Calu3 (cell line): ENCODE results near the gene ALG9. TPM values are rescaled to one million over a fixed set of nuclear protein-coding genes. Genes with fewer than 3 reads are reported as not detected.

Source experiments
- BruUV-seq: library from RNA; stranded (reverse); fragments of 400-500 nt; replicated peaks from 2 replicates; lab custom pipeline; 2021; lab: Mats Ljungman, UMichigan
- CTCF ChIA-PET: fragments of 300-600 bp; sonication (Branson Sonifier 250); formaldehyde crosslinking; loops from one replicate; lab custom pipeline; 2022; ENCODE audit warnings: antibody characterized with exemption; lab: Charles Lee
- DNase-seq: peaks from one replicate; pipeline ENCODE4 v3.0.0; 2022
- H3K27ac Mint-ChIP-seq: one replicate; pipeline ENCODE4 v1.8.0; 2022; ENCODE audit warnings: mixed read lengths; ENCODE audit not compliant: unreplicated experiment
- H3K27me3 Mint-ChIP-seq: one replicate; pipeline ENCODE4 v1.8.0; 2022; ENCODE audit warnings: mixed read lengths; ENCODE audit not compliant: unreplicated experiment
- H3K36me3 Mint-ChIP-seq: one replicate; pipeline ENCODE4 v1.8.0; 2022; ENCODE audit warnings: mild to moderate bottlenecking, moderate library complexity, mixed read lengths; ENCODE audit not compliant: insufficient read depth, unreplicated experiment
- H3K4me1 Mint-ChIP-seq: one replicate; pipeline ENCODE4 v1.8.0; 2022; ENCODE audit warnings: mild to moderate bottlenecking, low read depth, mixed read lengths; ENCODE audit not compliant: unreplicated experiment
- H3K4me3 Mint-ChIP-seq: one replicate; pipeline ENCODE4 v1.8.0; 2022; ENCODE audit warnings: mild to moderate bottlenecking, low read depth, moderate library complexity, mixed read lengths; ENCODE audit not compliant: unreplicated experiment
- H3K9me3 Mint-ChIP-seq: one replicate; pipeline ENCODE4 v1.8.0; 2022; ENCODE audit warnings: low read depth, mixed read lengths; ENCODE audit not compliant: unreplicated experiment
- intact Hi-C: fragments of 100-400 bp; cut with micrococcal nuclease; formaldehyde crosslinking; loops from one replicate; pipeline ENCODE4 v1.10.0; 2022; ENCODE audit not compliant: unreplicated experiment
- total RNA-seq: library from RNA; stranded (reverse); gene quantifications from 2 replicates; pipeline ENCODE4 v1.2.3, GENCODE V29; 2022
- TF ChIP-seq, protein P1 (sequence below): fragments of 200-600 bp; IDR thresholded peaks from one replicate; pipeline ENCODE4 v1.8.0; 2022; ENCODE audit warnings: antibody characterized with exemption; ENCODE audit not compliant: unreplicated experiment

The ALG9 gene
- total RNA-seq, 1 experiment from 2014 or later: 12.6 TPM

DNA sequence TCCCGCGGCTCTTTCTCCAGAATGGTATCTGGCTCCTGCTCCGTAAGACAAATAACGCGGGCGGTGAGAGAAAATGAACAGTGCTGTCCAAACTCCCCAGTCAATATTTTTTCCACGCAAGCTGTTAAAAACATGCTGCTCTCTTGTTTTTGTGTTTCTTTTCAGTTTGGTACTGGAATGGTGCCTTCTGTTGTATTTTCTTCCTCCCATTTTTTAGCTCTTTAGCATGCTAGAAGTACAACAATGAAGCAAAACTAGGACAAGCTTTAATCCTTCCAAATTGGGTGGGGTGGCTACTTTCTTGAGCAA lies 104.6 kb downstream of the ALG9 start:
- intact Hi-C loops: no loop called here
- H3K4me1 Mint-ChIP-seq: peaks cover 8% of the 10 kb centered on the region
- no peak for DNase-seq
- no peaks in the 10 kb centered on the region for H3K9me3 Mint-ChIP-seq
- CTCF ChIA-PET: interaction anchor here (1.0 to 1.8 kb wide), 4 partner anchors 10 to 180 kb away, joined by 3 to 9 read pairs (median 5); no protein-coding TSS in a partner anchor
- no TSS peak for BruUV-seq
- peak overlapping the region; percentile 93 for H3K4me3 Mint-ChIP-seq
- H3K27me3 Mint-ChIP-seq: no peaks in the 10 kb centered on the region
- TF ChIP-seq, protein P1, sequence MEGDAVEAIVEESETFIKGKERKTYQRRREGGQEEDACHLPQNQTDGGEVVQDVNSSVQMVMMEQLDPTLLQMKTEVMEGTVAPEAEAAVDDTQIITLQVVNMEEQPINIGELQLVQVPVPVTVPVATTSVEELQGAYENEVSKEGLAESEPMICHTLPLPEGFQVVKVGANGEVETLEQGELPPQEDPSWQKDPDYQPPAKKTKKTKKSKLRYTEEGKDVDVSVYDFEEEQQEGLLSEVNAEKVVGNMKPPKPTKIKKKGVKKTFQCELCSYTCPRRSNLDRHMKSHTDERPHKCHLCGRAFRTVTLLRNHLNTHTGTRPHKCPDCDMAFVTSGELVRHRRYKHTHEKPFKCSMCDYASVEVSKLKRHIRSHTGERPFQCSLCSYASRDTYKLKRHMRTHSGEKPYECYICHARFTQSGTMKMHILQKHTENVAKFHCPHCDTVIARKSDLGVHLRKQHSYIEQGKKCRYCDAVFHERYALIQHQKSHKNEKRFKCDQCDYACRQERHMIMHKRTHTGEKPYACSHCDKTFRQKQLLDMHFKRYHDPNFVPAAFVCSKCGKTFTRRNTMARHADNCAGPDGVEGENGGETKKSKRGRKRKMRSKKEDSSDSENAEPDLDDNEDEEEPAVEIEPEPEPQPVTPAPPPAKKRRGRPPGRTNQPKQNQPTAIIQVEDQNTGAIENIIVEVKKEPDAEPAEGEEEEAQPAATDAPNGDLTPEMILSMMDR: no peak
- H3K36me3 Mint-ChIP-seq: peaks cover 23% of the 10 kb centered on the region
- H3K27ac Mint-ChIP-seq: peak overlapping the region; percentile 80

DNA sequence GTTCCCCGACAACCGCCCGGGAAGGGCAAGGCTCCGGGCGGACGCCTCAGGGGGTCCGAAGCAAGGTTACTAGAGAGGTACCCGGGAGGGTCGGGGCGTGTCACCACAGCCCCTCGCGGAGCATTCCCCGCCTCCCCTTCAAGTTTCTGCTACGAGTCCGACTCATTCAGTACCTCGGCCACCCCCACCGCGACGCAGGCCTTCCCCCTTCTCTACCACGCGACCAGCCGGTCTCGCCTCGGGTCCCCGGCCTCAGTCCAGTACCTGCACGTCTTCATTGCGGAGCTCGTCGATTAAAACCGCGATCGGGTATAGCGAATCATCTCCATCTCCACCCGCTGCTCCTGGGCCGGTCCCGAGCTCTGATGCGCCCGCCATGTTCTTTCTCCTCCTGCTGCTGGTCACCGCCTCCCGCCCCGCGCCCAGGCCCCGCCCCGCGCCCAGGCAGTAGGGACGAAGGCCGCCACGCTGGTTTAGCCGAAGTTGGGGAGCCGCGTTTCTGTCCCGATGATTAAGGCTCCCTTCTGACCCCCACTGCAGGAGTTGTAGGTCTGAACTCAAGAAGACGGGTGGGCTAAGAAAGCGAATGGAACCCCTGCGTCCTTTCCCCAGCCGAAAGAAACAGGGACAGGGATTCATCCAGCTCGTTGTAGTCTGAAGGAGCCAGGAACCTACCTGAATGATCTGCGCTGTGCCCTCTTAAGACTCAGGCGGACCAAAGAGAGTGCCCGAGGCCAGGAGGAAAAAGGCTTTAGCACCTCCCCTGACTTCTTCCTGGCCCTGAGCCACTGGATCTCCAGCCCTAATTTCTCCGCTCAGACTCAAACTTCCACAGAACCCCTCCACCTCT lies 105.2 kb downstream of the ALG9 start, which contains the start of gene PPP2R1B:
Gene PPP2R1B (minus strand): TSS at position 406 of the 850 bp plus-strand sequence. CDS start 28 bp downstream, at position 378.
- intact Hi-C loops: no loop called here
- BruUV-seq: TSS peak; percentile 95
- CTCF ChIA-PET: interaction anchor here (0.6 to 1.8 kb wide), 5 partner anchors 11 to 1672 kb away, joined by 3 to 9 read pairs (median 4); no protein-coding TSS in a partner anchor
- Mint-ChIP-seq H3K4me3 (peak within 1 kb of the TSS; percentile 93), H3K27ac (peak within 1 kb of the TSS; percentile 80), H3K27me3 (no peaks in the 10 kb centered on the region), H3K4me1 (peaks cover 8% of the 10 kb centered on the region), H3K9me3 (no peaks in the 10 kb centered on the region), H3K36me3 (peaks cover 23% of the 10 kb centered on the region)
- TF ChIP-seq, protein P1: no peak
- DNase-seq: peak; percentile 63

DNA sequence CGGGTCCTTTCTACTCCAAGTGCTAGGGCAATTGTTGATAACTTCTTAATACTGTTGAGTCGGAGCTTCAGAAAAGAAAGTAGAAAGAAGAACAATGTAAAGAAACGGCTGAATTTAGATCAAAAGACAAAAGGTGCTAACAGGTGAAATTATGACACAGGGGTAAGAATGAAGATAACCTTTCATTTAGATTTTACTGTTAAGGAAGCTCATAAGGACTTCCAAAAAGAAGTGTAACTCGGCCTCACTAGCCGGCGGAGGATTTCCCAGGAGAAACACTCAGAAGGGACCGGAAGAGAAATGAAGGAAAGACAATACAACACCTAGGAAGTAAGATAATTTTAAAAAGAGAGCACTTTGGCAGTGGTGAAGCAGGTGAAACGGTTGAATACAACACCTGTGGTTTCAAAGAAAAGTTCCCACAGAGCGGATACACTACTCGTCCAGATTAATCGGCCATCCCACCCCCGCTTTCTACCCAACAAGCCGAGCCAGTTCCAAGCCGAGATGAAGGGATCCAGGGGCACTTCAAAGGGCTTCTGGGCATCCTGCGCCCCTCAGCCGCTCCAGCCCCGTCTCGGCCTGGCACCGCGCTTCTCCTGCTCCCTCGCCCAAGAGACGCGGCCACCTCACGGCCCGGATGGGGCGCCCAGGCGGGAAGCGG lies 105.9 kb downstream of the ALG9 start:
- CTCF ChIA-PET: interaction anchor here (0.6 to 1.8 kb wide), 4 partner anchors 11 to 1671 kb away, joined by 3 to 9 read pairs (median 4); no protein-coding TSS in a partner anchor
- BruUV-seq: no TSS peak
- Mint-ChIP-seq H3K4me3 (peak overlapping the region; percentile 93), H3K4me1 (peaks cover 8% of the 10 kb centered on the region), H3K27ac (peak overlapping the region; percentile 77), H3K27me3 (no peaks in the 10 kb centered on the region), H3K9me3 (no peaks in the 10 kb centered on the region), H3K36me3 (peaks cover 23% of the 10 kb centered on the region)
- DNase-seq: peak; percentile 25
- intact Hi-C loops: no loop called here
- TF ChIP-seq, protein P1: no peak

DNA sequence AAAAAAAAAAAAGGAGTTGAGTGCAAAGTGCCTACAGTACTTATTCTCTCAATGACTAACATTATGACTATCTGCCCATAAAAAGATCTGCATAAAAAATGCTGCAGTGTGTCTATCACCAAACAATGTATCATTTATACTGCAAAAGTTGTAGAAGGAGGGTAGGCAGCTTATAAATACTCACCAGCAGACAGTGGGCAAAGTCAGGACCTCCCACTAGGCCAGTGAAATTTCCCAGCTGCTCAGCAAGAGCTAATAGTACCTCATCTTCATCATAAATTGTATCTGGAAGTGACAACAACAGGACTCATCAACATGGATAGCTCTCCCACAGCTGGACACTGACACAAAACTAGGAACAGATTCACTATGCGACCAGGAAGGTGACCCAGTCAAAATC lies 106.8 kb downstream of the ALG9 start:
- no peak for DNase-seq
- H3K4me1 Mint-ChIP-seq: peaks cover 8% of the 10 kb centered on the region
- TF ChIP-seq, protein P1: no peak
- no peaks in the 10 kb centered on the region for H3K9me3 Mint-ChIP-seq
- CTCF ChIA-PET: no interaction called here
- H3K4me3 Mint-ChIP-seq: peak overlapping the region; percentile 93
- peaks cover 23% of the 10 kb centered on the region for H3K36me3 Mint-ChIP-seq
- intact Hi-C loops: no loop called here
- no TSS peak for BruUV-seq
- no peak overlapping the region for H3K27ac Mint-ChIP-seq
- no peaks in the 10 kb centered on the region for H3K27me3 Mint-ChIP-seq
